Mesothelial cell of epicardium (in vitro differentiated cells): ENCODE results near the gene CASR. TPM values are rescaled to one million over a fixed set of nuclear protein-coding genes. Genes with fewer than 3 reads are reported as not detected.
"Not testable (repeated sequence)": the region's sequence is repeated elsewhere in the genome, so short reads cannot be mapped to it uniquely, and the experiment has no call there.

Source experiments
- DNase-seq, 2 experiments: peaks; one replicate each; pipeline ENCODE4 v3.0.0; 2021; ENCODE audit warnings: low spot score in 2 of 2; ENCODE audit not compliant: unreplicated experiment in 2 of 2
- H3K27ac Mint-ChIP-seq: 2 replicates; pipeline ENCODE4 v1.8.0; 2021; ENCODE audit warnings: mixed read lengths
- H3K27me3 Mint-ChIP-seq: 2 replicates; pipeline ENCODE4 v1.8.0; 2021; ENCODE audit warnings: low read depth, mixed read lengths
- H3K36me3 Mint-ChIP-seq: 2 replicates; pipeline ENCODE4 v1.8.0; 2021; ENCODE audit warnings: mixed read lengths
- H3K4me1 Mint-ChIP-seq: 2 replicates; pipeline ENCODE4 v1.8.0; 2021; ENCODE audit warnings: mixed read lengths
- H3K4me3 Mint-ChIP-seq: 2 replicates; pipeline ENCODE4 v1.8.0; 2021; ENCODE audit warnings: mild to moderate bottlenecking, moderate library complexity, mixed read lengths
- H3K9me3 Mint-ChIP-seq: 2 replicates; pipeline ENCODE4 v1.8.0; 2021; ENCODE audit warnings: mixed read lengths
- CTCF ChIP-seq: fragments of 200-600 bp; sonication (generic); IDR thresholded peaks from one replicate; pipeline ENCODE4 v1.5.0; 2021; ENCODE audit warnings: antibody characterized with exemption; ENCODE audit not compliant: unreplicated experiment
- total RNA-seq: library from RNA; stranded (reverse); gene quantifications from 3 replicates; pipeline ENCODE4 v1.2.1, GENCODE V29; 2021

Gene CASR
- total RNA-seq, 1 donor from 2014 or later = 0.02 TPM

- H3K27ac Mint-ChIP-seq = no peak overlapping the region
- no peak for DNase-seq
- no peaks in the 10 kb centered on the region for H3K27me3 Mint-ChIP-seq
- H3K4me1 Mint-ChIP-seq = no peaks in the 10 kb centered on the region
- TF ChIP-seq CTCF = no peak
- H3K9me3 Mint-ChIP-seq = peaks cover 41% of the 10 kb centered on the region
- no peak overlapping the region for H3K4me3 Mint-ChIP-seq
- no peaks in the 10 kb centered on the region for H3K36me3 Mint-ChIP-seq
Measured at GRCh38 chr3:122168044-122168443, 15.4 kb upstream of the CASR start.

- H3K36me3 Mint-ChIP-seq = no peaks in the 10 kb centered on the region
- no peaks in the 10 kb centered on the region for H3K27me3 Mint-ChIP-seq
- no peaks in the 10 kb centered on the region for H3K4me1 Mint-ChIP-seq
- no peak for DNase-seq
- TF ChIP-seq CTCF = no peak
- peaks cover 45% of the 10 kb centered on the region for H3K9me3 Mint-ChIP-seq
- no peak overlapping the region for H3K4me3 Mint-ChIP-seq
- H3K27ac Mint-ChIP-seq = no peak overlapping the region
Measured at GRCh38 chr3:122169911-122170310, 13.6 kb upstream of the CASR start.

GRCh38 chr3:122171361-122171760, 12.1 kb upstream of the CASR start:
- not testable (repeated sequence) for H3K4me1 Mint-ChIP-seq, H3K27me3 Mint-ChIP-seq, H3K4me3 Mint-ChIP-seq, H3K36me3 Mint-ChIP-seq, H3K27ac Mint-ChIP-seq, DNase-seq
- H3K9me3 Mint-ChIP-seq = peaks cover 47% of the 10 kb centered on the region

GRCh38 chr3:122178711-122179110, 4.8 kb upstream of the CASR start:
- Mint-ChIP-seq H3K27me3 (peaks cover 70% of the 10 kb centered on the region), H3K9me3 (peaks cover 9% of the 10 kb centered on the region), H3K4me3 (no peak overlapping the region), H3K4me1 (peaks cover 4% of the 10 kb centered on the region), H3K36me3 (no peaks in the 10 kb centered on the region), H3K27ac (no peak overlapping the region)
- TF ChIP-seq CTCF = no peak
- no peak for DNase-seq

GRCh38 chr3:122183893-122184590, 574 bp downstream of the CASR start:
- no peak for TF ChIP-seq CTCF
- no peak overlapping the region for H3K27ac Mint-ChIP-seq
- no peak for DNase-seq
- H3K27me3 Mint-ChIP-seq = peaks cover 98% of the 10 kb centered on the region
- peaks cover 8% of the 10 kb centered on the region for H3K4me1 Mint-ChIP-seq
- peak overlapping the region; percentile 61 for H3K4me3 Mint-ChIP-seq
- no peaks in the 10 kb centered on the region for H3K9me3 Mint-ChIP-seq
- no peaks in the 10 kb centered on the region for H3K36me3 Mint-ChIP-seq

- Mint-ChIP-seq H3K27me3 (peaks cover 98% of the 10 kb centered on the region), H3K4me3 (peak overlapping the region; percentile 40), H3K36me3 (no peaks in the 10 kb centered on the region), H3K4me1 (peaks cover 8% of the 10 kb centered on the region), H3K9me3 (no peaks in the 10 kb centered on the region), H3K27ac (no peak overlapping the region)
- no peak for DNase-seq
- TF ChIP-seq CTCF = no peak
Measured at GRCh38 chr3:122184591-122184929, 1.1 kb downstream of the CASR start.
